Measurements from ENCODE around the gene TCEA2. TPM values are rescaled to one million over a fixed set of nuclear protein-coding genes. Genes with fewer than 3 reads are reported as not detected.

TCEA2 gene
- total and polyA plus RNA-seq, 9 of the 15 experiments (the other 6 are each of a cell fraction or from before 2014, with no cell fraction given), result 1.4 to 28.7 (median 5.4) TPM

DNA sequence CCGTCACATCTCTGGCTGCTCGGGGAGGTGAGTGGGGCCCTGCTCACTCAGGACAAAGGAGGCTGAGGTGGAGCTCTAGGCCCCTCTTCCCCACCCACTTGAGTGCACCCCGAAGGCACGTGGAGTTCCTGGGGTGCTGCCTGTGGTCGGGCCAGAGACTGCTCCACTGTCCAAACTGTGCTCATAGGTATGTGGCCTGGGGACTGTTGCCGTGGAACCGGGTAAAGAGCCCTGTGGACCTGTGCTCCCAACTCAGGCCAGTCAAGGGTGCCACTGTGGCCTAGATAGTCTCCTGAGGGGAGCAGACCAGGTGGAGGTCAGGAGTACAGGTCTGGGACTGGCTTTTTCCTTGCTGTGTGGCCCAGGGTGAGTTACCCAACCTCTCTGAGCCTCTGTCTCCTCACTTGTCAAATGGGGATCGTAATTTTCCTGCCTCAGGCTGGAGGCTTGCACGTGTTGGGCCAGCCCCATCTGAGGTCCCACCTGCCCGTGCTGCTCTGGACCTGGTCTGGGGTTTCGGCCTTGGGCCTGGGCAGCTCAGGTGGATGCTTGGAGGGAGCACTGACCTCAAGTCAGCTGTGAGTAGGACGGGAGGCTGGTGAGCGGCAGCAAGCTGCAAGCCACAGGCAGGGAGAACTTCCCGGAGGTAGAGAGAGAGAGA, 56.8 kb downstream of the TCEA2 start (continued):
- TF ChIP-seq MITF (IDR thresholded peaks at IDR 0.05) (no peak), CHD4 (IDR thresholded peaks at IDR 0.05; ENCODE audit: insufficient read depth, insufficient replicate concordance, low read depth, low read length, poor library complexity, severe bottlenecking) (peak; percentile 36), ZNF57 (CRISPR knock-in tag; IDR thresholded peaks at IDR 0.05) (no peak), ZBED1 (IDR thresholded peaks at IDR 0.05) (no peak), ZFP36 (IDR thresholded peaks at IDR 0.05; ENCODE audit: low read depth, low read length, partially characterized antibody) (peak; percentile 89), TEAD2 (tag; IDR thresholded peaks at IDR 0.05) (no peak), ZNF655 (CRISPR knock-in tag; IDR thresholded peaks at IDR 0.05) (no peak), MBD2 (IDR thresholded peaks at IDR 0.05; ENCODE audit: borderline replicate concordance, low read depth) (no peak), ZNF124 (CRISPR knock-in tag; IDR thresholded peaks at IDR 0.05) (no peak), TFAP4 (CRISPR knock-in tag; IDR thresholded peaks at IDR 0.05; ENCODE audit: borderline replicate concordance) (peak; percentile 58; the same call in 1 of the 2 replicates), NCOA2 (IDR thresholded peaks at IDR 0.05; ENCODE audit: partially characterized antibody in 2 of 2) (no peak), TAF1 (IDR thresholded peaks at IDR 0.05; ENCODE audit: control insufficient read depth, extremely low read depth, insufficient read depth, low read length, severe bottlenecking) (no peak), NRF1 (conservative IDR thresholded peaks at IDR 0.05 in 1 of 2, IDR thresholded peaks at IDR 0.05 in 1 of 2) (peak in 1 of 2 experiments; percentile 51; a peak in 2 of 4 replicates), HNRNPUL1 (IDR thresholded peaks at IDR 0.05; ENCODE audit: low read length) (no peak), CTCFL (IDR thresholded peaks at IDR 0.05; ENCODE audit: borderline replicate concordance, insufficient read depth, low read depth, low read length, poor library complexity, severe bottlenecking) (no peak), ZNF780A (CRISPR knock-in tag; IDR thresholded peaks at IDR 0.05) (no peak)
- TF ChIP-seq, protein P1, sequence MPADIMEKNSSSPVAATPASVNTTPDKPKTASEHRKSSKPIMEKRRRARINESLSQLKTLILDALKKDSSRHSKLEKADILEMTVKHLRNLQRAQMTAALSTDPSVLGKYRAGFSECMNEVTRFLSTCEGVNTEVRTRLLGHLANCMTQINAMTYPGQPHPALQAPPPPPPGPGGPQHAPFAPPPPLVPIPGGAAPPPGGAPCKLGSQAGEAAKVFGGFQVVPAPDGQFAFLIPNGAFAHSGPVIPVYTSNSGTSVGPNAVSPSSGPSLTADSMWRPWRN (IDR thresholded peaks at IDR 0.05; ENCODE audit: low read depth), result no peak
